HG02885 (cell line): ENCODE measurements around the gene PPP2R5A.
"Not testable (repeated sequence)": the region's sequence is repeated elsewhere in the genome, so short reads cannot be mapped to it uniquely, and the experiment has no call there.

Experiments
- ATAC-seq: cut with Tn5 transposase; IDR thresholded peaks from one replicate; pipeline ENCODE4 v1.9.1; 2021; ENCODE audit warnings: mild to moderate bottlenecking; ENCODE audit not compliant: unreplicated experiment, poor library complexity

The PPP2R5A gene

DNA sequence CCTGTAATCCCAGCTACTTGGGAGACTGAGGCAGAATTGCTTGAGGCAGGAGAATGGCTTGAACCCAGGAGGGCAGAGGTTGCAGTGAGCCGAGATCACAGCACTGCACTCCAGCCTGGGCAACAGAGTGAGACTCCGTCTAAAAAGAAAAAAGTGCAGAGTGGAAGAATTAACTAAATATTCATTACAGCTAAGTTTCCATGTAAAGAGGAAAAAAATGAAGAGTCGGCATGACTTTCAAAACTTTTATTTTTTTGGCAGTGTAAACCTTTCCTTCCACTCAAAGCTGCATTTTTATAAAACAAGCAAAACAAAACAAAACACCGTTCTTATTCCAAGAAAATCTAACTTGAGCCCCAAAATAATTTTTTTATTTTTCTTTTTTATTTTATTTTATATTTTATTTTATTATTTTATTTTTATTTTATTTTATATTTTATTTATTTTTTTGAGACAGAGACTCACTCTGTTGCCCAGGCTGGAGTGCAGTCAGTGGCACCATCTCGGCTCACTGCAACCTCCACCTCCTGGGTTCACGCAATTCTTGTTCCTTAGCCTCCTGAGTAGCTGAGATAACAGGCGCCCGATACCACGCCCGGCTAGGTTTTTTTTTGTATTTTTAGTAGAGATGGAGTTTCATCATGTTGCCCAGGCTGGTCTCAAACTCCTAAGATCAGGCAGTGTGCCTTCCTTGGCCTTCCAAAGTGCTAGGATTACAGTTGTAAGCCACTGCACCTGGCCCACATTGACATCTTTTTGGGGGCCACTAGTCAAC, 66.6 kb downstream of the PPP2R5A start:
- no peak for ATAC-seq

DNA sequence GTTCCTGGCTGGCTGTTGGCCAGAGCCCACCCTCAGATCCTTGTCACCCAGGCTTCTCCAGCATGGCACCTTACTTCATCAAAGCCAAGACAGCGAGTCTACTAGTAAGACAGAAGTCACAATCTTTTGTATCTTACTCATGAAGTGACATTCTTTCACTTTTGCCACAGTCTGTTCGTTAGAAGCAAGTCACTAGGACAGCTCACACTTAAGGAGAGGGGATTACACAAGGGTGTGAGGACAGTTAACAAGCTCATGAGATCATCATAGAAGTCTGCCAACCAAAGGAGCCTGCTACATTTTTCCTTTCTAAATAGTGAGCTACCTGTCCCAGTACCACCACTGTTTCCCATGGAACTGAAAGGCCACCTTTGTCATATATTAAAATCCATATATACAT, 68.0 kb downstream of the PPP2R5A start:
- no peak for ATAC-seq

- no peak for ATAC-seq
Observed at GRCh38 chr1:212354464-212354863, 69.3 kb downstream of the PPP2R5A start.

GRCh38 chr1:212355230-212355969, 70.2 kb downstream of the PPP2R5A start:
- no peak for ATAC-seq

DNA sequence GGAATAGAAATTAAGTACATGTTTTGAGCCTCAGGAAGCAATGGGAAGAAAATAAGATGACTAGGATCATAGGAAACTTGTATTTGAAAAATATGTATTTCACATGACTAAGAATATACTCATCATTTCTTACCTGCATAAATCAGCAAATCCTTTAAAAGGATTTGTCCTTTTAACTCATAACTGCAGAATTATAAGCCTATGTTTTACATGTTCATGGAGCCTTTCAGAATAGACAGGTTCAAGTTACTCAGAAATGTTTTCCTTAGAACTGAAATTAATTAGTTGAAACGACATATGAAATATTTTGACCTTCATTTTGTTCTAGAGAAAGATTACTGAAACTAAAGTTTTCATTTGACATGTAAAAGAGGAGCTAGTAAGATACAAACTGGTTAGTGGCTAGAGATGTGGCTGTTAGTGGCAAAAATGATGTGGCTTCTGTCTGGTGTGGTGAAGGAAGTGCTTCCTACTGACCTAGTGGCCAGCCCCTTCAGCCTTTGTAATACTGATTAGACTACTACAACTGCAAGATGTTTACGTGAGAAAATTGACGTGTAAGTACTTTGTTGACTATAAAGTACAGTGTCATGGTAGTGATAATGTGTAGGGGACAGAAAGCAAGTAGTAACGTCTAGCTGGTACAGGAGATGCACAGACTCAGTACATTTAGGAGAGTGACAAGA, 74.7 kb downstream of the PPP2R5A start:
- ATAC-seq: no peak

GRCh38 chr1:212364985-212365384, 79.8 kb downstream of the PPP2R5A start:
- no peak for ATAC-seq

GRCh38 chr1:212366901-212367300, 81.7 kb downstream of the PPP2R5A start:
- ATAC-seq: no peak

DNA sequence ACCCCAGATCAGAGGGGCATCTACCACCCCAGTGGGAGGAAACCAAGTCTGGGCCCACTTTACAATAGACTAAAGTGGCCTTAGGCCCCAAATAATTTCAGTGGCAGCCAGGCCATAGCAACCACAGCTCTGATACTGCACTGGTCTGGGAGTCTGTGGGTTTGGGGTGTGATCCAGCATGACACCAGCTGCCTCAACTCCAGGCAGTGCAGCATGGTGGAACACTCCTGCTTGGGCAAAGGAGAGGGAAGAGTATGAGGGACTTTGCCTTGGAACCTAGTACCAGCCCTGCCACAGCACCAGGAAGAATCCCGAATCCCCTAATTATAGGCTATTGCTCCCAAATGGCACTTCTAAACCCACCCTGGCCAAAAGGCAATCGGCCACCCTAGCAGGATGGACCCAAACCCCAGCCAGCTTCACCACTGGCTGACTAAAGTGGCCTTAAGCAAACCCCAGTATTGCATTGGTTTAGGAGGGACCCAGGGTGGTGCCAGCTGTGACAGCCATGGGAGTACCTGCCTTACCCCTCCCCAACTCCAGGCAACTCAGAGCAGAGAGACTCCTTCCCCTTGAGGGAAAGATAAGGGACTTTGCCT, 82.4 kb downstream of the PPP2R5A start:
- no peak for ATAC-seq

DNA sequence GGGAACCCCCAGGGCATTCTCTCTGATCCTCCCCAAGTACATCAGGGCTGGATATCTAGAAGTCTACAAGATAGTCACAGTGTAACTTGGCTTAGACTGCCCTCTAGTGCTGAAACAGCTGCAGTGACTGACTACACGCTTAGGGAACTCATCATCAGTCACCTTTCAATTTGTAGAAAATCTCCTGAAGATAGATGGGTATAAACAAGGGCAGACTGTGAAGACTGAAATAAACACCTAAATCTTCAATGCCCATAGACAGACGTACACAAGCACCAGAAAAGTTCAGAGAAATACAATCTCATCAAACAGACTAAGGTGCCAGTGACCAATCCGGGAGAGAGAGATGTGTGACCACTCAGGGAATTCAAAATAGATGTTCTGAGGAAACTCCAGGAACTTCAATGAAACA, 82.9 kb downstream of the PPP2R5A start:
- peak; percentile 69 for ATAC-seq

- ATAC-seq: no peak
Observed at GRCh38 chr1:212375986-212376385, 90.8 kb downstream of the PPP2R5A start.

DNA sequence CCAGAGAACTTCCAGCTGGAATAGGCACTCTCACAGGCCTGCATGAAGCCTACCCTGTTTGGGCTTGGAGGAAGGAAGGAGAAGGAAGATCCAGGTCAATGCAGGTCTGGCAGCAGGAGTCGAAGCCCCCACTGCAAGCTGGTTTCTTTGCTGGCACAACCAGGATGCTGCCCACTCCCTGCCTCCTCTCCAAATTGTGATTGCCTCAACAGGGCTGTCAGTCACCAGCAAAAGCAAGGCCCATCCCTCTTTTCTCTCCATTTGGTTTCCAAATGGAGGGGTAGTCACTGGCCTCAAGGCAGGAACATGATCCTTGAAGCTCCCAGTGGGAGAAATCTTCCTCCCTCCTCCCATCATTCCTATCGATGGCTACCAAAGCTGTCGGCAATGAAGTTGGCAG, 92.4 kb downstream of the PPP2R5A start:
- no peak for ATAC-seq

DNA sequence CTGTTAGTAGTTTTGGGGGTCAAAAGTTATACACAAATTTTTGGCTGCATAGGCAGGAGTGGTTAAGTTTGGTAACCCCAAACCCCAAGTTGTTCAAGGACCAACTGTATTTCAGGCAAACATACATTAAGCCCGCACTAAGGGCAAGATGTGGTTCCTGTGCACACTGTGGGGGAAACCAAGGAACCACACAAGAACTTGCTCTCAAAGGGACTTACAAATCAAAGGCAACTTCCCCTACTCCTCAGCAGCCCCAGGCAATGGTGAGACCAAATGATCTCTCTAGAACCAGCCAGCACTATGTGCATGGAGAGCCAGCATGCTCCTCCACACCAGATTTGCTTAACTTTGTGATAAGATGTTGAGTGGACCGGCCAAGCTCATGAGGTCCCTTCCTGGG, 94.2 kb downstream of the PPP2R5A start:
- no peak for ATAC-seq

GRCh38 chr1:212381397-212382035, 96.3 kb downstream of the PPP2R5A start:
- no peak for ATAC-seq

DNA sequence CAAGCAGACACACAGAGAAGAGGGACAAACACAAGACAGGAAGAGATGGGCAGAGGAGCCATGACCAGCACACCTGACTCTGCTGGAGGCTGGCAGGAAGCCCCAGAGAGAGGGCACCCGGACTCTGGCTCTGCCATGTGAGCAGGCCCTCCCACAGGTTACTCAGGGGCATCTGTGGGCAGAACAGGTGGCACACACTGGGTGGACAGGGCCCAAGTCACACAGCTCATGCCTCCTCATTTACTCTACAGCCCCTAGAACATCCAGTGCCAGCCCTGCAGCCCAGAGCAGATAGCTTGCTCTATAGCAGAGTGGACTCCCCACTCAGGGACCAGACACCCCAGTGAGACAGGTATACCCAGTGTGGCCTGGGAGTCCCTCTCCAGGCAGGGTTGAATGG, 100.8 kb downstream of the PPP2R5A start:
- ATAC-seq: no peak

- no peak for ATAC-seq
Observed at GRCh38 chr1:212388985-212389716, 103.9 kb downstream of the PPP2R5A start.

- not testable (repeated sequence) for ATAC-seq
Observed at GRCh38 chr1:212395678-212396437, 110.6 kb downstream of the PPP2R5A start.

- no peak for ATAC-seq
Observed at GRCh38 chr1:212396638-212397037, 111.4 kb downstream of the PPP2R5A start.

GRCh38 chr1:212397171-212397570, 112.0 kb downstream of the PPP2R5A start:
- no peak for ATAC-seq

- no peak for ATAC-seq
Observed at GRCh38 chr1:212401042-212401441, 115.8 kb downstream of the PPP2R5A start.
